Fibroblast of peridontal ligament (primary cell): ENCODE data around the gene RSF1.
"Not testable (repeated sequence)": the region's sequence is repeated elsewhere in the genome, so short reads cannot be mapped to it uniquely, and the experiment has no call there.

Source experiments
- DNase-seq: peaks from one replicate; pipeline ENCODE4 v3.0.0-alpha.2; 2010; ENCODE audit errors: extremely low read depth

The RSF1 gene, protein sequence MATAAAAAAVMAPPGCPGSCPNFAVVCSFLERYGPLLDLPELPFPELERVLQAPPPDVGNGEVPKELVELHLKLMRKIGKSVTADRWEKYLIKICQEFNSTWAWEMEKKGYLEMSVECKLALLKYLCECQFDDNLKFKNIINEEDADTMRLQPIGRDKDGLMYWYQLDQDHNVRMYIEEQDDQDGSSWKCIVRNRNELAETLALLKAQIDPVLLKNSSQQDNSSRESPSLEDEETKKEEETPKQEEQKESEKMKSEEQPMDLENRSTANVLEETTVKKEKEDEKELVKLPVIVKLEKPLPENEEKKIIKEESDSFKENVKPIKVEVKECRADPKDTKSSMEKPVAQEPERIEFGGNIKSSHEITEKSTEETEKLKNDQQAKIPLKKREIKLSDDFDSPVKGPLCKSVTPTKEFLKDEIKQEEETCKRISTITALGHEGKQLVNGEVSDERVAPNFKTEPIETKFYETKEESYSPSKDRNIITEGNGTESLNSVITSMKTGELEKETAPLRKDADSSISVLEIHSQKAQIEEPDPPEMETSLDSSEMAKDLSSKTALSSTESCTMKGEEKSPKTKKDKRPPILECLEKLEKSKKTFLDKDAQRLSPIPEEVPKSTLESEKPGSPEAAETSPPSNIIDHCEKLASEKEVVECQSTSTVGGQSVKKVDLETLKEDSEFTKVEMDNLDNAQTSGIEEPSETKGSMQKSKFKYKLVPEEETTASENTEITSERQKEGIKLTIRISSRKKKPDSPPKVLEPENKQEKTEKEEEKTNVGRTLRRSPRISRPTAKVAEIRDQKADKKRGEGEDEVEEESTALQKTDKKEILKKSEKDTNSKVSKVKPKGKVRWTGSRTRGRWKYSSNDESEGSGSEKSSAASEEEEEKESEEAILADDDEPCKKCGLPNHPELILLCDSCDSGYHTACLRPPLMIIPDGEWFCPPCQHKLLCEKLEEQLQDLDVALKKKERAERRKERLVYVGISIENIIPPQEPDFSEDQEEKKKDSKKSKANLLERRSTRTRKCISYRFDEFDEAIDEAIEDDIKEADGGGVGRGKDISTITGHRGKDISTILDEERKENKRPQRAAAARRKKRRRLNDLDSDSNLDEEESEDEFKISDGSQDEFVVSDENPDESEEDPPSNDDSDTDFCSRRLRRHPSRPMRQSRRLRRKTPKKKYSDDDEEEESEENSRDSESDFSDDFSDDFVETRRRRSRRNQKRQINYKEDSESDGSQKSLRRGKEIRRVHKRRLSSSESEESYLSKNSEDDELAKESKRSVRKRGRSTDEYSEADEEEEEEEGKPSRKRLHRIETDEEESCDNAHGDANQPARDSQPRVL (N-terminal part only)

DNA sequence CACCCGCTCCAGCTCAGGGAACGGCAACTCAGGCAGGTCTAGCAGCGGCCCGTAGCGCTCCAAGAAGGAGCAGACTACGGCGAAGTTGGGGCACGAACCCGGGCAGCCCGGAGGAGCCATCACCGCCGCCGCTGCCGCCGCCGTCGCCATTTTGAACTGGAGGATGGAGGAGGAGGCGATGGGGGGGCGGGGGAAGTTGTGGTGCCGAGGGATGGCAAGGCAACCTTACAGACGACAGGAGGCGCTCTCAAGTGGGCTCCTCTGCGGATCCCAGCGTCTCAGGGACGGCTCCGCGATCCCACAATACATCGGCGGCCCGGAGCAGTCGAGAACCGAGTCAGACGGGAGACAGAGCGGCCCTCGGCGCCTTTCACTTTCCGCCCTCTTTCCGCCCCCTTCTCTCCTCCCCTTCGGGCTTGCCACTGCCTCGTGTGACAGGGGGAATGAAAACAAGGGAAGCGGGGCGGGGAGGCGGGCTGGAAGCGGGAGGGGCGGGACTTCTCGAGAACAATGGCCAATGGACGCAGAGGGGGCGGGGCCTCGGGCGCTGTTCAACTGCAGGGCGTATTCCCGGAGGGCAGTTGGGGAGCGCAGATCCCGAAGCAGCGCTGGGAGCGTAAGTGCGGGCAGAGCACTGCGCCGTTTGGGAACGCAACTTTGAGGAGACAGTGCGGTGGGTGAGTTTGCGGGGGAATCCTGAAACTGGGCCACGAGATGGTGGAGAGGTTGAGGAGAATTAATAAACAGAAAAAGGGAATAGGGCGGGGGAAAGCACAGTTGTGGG, at the start of gene RSF1, which contains the start of gene AAMDC:
Gene RSF1, minus strand, starts transcription at position 158 of the 784 bp plus-strand sequence. Its CDS starts 8 bp downstream, at position 150.
Gene AAMDC, plus strand, starts transcription at position 580 of the 784 bp plus-strand sequence. CDS start 21,353 bp downstream, outside the sequence.
- peak; percentile 99 for DNase-seq

DNA sequence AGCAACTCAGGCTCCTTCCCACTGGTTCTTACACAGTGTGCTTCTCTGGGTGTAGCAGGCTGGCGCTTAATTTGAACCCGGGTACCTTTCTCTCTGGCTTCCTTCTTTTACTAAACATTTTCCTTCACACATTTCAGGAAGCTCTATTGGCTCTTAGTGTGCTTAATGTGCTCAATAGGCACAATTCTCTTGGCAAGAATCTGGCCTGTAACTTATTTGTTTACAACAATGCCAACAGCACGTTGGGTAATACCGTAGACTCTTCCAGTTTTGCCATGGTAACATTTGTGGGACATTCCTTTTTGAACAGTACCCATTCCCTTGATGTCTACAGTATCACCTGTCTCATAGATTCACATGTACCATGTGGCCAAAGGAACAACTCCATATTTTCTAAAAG, 48.2 kb upstream of the RSF1 start:
- DNase-seq, result no peak

DNA sequence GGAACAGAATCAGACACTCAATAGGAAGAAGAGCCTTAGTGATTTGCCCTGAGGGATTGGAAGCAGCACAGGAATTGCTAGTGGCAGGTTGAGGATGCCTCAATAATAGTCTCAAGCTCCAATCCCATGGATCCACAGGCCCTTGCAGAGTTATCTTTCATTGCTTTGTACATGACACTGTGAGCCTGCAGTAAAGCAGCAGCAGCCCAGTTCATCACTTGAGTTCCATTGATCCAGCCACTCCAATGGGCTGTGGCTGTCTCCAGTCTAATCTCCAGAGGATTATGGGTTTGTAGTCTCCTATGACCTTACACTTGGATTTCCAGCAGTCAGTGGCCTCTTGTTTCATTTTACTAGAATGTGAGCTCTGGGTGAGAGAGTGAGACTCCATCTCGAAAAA, 45.8 kb upstream of the RSF1 start:
- no peak for DNase-seq

DNA sequence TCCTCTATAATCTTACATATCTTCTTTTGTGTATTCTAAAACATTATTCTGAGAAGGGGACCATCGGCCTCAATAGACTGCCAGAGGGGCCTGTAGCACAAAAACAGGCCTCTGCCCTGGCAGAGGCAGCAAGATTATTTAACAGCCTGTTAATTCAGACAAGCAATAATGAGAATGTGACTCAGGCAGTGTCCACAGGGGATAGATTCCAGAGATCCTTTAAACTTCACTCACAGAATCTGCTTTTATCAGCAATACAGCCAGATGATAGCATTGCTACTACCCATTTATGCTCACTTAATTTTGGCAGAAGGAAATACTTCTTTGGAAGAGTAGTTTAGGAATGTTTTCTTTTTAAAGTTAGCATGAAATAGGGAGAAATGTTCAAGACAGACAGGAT, 45.3 kb upstream of the RSF1 start:
- DNase-seq, result peak; percentile 62

DNA sequence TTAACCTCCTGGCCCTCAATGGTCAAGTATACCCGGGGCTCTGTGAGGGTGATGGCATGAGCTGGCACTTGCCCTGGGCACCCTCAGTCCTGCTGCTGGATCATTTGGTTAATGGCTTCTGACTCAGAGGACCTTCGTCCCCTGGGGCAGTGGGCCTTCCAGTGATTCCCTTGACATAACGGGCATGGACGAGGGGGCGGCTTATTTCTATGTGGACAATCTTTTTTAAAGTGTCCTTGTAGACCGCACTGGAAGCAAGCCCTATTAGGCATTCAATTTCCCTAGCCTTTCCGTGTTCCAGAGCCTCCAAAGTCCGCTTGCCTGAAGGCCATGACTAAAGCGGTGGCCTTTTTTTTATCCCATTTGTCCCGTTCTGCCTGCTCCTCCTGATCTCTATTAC, 40.9 kb upstream of the RSF1 start:
- not testable (repeated sequence) for DNase-seq

DNA sequence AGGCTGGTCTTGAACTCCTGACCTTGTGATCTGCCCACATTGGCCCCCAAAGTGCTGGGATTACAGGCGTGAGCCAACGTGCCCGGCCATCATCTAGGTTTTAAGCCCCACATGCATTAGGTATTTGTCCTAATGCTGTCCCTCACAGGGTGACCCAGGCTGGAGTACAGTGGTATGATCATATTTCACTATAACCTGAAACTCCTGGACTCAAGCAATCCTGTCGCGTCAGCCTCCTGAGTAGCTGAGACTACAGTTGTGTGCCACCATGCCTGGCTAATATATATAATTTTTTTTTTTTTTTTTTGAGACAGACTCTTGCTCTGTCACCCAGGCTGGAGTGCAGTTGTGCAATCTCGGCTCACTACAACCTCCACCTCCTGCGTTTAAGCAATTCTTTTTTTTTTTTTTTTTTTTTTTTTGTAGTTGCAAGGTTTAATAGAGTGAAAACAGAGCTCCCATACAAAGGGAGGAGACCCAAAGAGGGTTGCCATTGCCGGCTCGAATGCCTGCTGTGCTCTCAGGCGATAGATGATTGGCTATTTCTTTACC, 37.5 kb upstream of the RSF1 start:
- not testable (repeated sequence) for DNase-seq

DNA sequence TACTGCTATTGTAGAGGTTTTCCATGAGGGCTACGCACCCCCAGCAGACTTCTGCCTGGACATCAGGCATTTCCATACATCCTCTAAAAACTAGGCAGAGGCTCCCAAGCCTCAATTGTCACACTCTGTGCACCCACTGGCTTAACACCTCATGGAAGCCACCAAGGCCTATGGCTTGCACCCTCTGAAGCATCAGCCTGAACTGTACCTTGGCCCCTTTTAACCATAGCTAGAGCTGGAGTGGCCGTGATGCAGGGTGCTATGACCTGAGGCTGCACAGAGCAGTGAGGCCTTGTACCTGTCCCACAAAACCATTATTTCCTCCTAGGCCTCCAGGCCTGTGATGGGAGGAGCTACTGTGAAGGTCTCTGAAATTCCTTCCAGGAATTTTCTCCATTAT, 34.3 kb upstream of the RSF1 start:
- no peak for DNase-seq

DNA sequence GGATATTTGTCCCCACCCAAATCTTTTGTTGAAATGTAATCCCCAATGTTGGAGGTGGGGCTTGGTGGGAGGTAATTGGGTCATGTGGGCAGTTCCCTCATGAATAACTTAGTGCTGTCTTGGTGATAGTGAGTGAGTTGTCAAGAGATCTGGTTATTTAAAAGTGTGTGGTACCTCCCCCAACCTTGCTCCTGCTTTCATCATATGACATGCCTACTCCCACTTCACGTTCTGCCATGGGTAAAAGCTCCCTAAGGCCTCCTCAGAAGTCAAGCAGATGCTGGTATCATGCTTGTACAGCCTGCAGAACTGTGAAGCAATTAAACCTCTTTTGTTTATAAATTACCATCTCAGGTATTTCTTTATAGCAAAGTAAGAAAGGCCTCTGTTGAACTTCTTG, 31.0 kb upstream of the RSF1 start:
- peak; percentile 15 for DNase-seq

DNA sequence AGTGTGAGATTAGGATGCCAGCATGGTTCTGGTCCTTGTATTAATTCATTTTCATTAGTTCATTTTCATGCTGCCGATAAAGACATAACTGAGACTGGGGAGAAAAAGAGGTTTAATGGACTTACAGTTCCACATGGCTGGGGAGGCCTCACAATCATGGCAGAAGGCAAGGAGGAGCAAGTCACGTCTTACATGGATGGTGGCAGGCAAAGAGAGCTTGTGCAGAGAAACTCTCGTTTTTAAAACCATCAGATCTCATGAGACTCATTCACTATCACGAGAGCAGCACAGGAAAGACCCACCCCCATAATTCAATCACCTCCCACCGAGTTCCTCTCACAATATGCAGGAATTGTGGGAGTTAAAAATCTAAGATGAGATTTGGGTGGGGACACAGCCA, 23.2 kb upstream of the RSF1 start:
- not testable (repeated sequence) for DNase-seq

DNA sequence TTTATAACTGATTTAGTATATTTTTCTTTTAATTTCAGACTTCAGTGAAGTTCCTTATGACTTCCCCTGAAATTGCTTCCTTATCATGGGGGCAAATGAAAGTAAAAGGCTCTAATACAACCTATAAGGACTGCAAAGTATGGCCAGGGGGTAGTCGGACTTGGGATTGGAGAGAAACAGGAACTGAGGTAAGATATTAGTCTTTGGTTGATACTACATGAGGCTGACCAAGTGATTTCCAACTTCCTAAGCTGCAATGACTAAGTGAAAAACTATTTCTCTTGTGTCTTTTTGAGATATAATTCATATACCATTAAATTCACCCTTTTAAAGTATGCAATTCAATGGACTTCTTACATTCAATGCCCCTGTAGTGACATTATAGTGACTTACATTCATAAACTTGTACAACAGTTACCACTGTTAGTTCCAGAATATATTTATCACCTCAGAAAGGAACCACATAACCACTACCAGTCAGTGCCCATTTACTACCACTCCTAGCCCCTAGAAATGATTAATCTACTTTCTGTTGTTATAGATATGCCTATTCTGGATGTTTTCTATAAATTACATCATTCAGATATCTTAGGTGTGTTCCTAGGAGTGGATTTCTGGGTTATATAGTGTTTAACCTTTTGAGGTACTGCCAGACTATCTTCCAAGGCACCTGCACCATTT, 22.1 kb upstream of the RSF1 start:
- DNase-seq, result no peak

DNA sequence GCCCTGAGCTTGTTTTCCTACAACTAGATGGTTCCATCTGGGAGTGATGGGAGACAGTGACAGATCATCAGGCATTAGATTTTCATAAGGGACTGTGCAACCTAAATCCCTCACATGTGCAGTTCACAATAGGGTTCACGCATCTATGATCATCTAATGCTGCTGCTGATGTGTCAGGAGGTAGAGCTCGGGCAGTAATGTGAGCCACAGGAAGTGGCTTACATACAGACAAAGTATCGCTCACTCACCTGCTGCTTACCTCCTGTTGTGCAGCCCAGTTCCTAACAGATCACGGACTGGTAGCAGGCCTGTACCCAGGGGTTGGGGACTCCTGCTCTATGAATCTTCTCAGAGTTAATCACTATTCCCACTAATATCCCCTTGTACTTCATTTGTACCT, 12.8 kb upstream of the RSF1 start:
- no peak for DNase-seq

DNA sequence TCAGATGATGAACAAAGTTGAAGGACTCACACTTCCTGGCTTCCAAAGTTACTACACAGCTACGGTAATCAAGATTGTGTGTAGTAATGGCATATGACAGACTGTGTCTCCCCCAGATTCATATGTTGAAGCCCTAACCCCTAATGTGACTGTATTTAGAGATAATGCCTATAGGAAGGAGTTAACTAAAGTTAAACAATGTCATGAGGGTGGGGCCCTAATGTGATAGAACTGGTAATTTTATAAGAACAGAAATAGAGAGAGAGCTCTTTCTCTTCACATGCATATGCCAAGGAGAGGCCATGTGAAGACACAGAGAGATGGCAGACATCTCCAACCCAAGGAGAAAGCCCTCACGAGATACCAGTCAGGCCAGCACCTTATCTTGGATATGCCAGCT, 8.4 kb upstream of the RSF1 start:
- DNase-seq, result no peak

DNA sequence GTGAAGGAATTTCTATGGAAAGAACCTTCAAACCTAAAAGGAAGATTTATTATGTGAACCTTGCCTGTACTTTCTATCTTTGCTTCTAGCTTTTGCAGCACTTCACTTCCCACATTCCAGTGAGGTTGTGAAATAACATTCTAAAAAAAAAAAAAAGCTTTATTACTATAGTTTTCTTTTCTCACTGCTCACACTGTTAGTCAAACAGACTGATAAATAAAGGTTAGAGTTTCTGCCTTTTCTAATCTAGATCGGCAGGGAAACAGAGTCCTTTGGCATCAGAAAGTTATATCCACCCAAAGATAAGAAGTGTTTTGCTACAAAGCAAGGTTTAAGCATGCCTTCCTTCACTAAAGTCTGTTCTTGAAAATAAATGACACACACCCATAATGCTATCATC, 3.3 kb upstream of the RSF1 start:
- DNase-seq, result peak; percentile 69

DNA sequence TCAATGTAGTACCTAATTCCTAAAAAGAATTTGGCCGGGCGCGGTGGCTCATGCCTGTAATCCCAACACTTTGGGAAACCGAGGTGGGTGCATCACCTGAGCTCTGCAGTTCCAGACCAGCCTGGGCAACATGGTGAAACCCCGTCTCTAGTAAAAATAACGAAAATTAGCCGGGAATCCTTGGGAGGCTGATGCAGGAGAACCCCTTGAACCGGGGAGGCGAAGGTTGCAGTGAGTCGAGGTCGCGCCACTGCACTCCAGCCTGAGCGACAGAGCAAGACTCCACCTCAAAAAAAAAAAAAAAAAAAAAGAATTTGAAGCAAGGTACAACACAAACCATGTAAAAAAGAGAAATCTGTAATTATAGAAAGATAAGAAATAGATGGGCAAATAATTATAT, 1.6 kb upstream of the RSF1 start:
- DNase-seq, result not testable (repeated sequence)

DNA sequence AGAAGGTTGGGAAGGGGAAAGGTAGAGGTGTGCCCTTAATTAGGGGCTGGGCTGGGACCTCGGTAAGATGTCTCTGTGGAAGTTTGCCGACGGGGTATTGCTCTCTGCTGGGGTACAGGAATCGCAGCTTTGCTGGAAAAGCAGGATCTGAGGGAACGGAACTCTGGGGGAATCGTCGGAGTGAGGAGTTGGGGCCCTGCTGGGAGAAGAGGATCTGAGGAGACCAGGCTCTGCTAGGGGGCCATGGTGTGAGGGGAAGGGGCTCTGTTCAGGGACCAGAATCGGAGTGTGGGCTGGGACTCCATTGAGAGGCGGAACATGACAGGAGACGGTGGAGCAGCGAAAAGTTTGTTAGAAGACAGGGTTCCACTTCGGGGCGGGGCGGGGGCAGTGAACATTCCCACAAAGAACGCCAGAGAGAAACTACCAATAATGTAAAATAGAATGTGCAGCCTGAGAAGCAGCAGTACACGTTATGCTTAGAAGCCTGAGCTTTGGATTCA, 878 bp upstream of the RSF1 start:
- DNase-seq, result peak; percentile 53

DNA sequence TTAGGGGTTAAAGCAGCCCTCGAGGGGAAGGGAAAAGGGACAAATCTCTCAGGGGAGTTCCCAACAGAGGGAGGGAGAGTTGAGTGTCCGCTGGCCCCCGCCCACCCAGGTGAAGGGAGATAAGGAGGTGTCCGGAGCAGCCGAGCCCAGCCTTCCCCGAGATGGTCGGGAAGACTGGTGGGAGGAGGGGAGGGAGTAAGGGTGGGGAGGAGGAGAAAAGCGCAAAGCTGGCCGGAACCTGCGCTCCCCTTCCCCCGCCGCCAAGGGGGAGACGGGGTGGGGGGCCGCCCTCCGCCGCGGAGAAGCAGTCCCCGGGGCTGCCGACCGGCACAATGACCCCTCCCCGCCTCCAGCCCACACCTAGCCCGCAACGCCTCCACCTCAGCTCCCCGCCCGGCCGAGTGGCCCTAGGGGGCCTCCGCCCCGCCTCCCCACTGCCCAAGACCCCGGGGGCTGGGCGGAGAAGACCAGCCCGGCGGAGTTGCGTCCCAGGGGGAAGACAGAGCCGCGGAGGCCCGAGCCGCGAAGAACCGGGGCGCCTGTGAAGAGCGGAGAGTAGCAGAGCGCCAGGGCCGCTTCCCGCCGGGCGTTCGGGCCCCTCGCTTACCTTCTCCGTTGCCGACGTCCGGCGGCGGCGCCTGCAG, 479 bp downstream of the RSF1 start:
- no peak for DNase-seq

DNA sequence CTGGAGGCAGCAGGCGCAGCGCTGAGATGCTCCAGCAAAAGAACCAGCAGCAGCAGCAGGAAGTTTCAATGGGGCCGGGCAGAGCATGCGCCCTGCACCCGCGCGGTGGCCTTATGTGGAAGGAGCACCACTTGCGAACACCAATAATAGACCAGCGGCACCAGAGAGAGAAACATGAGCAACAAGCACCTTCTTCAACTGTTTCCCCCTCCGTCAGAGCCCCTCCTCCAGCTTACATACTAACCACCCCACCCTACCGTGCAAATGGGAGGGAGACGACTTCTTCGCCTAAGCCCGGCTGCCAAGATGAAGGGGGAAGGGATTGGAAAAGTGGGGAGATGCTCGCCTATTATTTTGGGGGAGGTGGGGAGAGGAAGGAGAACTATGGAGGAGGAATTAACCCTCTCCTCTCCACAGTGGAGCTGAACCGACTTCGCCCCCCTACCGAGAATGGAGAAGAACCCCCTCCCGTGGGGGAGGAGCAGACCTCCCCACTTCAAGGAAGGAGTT, 1.1 kb downstream of the RSF1 start:
- DNase-seq, result peak; percentile 79

DNA sequence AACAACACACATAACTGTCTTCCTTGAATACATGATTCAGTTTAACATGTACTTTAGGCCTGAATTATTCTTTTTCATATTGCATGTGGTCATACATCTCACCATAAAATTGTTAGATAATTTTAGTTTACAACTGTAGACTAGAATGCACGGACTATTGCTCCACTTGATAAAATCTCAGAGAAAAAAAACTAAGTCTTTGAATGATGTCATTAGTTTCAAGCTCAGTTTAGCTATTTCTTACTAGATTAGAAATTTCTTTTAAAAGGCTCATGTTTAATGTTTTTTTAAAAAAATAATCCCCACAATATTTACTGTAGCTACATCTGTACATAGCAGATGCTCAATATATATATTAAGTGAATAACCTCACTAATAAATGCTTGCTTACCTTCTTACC, 5.1 kb downstream of the RSF1 start:
- no peak for DNase-seq

DNA sequence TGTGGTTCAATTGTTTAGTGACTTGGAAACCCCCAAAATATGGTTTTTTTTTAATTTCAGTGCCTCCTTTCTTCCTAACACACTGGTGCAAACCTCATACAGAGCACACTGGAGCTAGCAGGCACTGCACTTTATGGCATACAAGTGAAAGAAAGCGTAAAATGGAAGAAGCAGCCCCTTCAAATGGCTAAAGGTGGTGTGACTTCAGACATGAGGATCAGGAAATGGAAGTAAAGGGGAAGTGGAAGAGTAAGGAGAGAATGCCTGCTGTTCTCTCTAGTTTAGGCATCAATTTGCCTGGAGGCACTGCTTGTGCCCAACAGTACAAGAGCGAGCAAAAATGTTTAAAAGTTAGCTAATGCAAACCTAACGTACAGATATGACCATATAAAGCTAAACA, 5.7 kb downstream of the RSF1 start:
- no peak for DNase-seq
